ENCODE measurements around the gene TMEM131L. TPM values are rescaled to one million over a fixed set of nuclear protein-coding genes. Genes with fewer than 3 reads are reported as not detected.

The TMEM131L gene
- polyA plus RNA-seq, 3 donors = 11.2 to 58.3 (median 26.0) TPM

DNA sequence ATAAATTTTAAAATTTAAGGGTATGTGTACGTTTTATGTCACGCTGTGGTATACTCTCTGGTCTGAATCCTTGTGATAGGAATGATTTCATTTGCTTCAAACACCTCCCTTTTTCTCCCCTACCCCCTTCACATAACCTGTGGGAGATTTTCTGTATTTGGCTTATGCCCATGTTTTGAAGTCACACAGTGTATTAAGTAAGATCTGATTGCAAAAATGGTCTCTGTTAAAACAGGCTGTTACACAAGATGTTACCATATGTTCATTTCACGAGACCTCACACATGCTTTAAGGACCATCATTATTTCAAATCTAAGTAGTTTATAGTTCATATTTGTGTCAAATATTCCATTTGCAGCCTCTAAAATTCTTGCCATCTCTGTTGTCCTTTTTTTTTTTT, 63.5 kb downstream of the TMEM131L start:
- Histone ChIP-seq H3K4me2 (replicated peaks; ENCODE audit: extremely low read depth, low read length, poor library complexity, severe bottlenecking) (peak overlapping the region; percentile 41), H3K9ac (ENCODE audit: insufficient read depth, low read length, poor library complexity, severe bottlenecking) (no peak overlapping the region), H3K27me3 (ENCODE audit: control insufficient read depth in 2 of 2, insufficient read depth in 2 of 2, low read length in 2 of 2) (no peaks in the 10 kb centered on the region), H3K79me2 (ENCODE audit: insufficient read depth, low read length) (peaks cover 97% of the 10 kb centered on the region), H3K4me1 (ENCODE audit: control insufficient read depth in 1 of 2, insufficient read depth in 2 of 2, low read length in 2 of 2) (peaks cover 62 to 67% of the 10 kb centered on the region in 2 donors), H3K27ac (ENCODE audit: low read depth in 1 of 2, low read length in 2 of 2) (peak overlapping the region in 1 of 2 donors; percentile 78), H3K36me3 (replicated peaks in 1 of 2; ENCODE audit: control insufficient read depth in 1 of 2, insufficient read depth in 2 of 2, low read length in 2 of 2) (peaks cover 0 to 15% of the 10 kb centered on the region in 2 donors), H3K4me3 (replicated peaks in 1 of 3; ENCODE audit: low read depth in 2 of 3, low read length in 3 of 3) (peak overlapping the region in 1 of 3 experiments; percentile 33), H3K9me3 (replicated peaks in 1 of 2; ENCODE audit: control insufficient read depth in 1 of 2, insufficient read depth in 1 of 2, low read length in 2 of 2) (no peaks in the 10 kb centered on the region), H2AFZ (ENCODE audit: insufficient read depth, low read depth, low read length, poor library complexity, severe bottlenecking) (no peak overlapping the region), H4K20me1 (ENCODE audit: insufficient read depth, low read length) (peaks cover 100% of the 10 kb centered on the region)
- no CpG with 5 or more reads among the region's 3 CpGs for WGBS (ENCODE audit: insufficient coverage)
- Mint-ChIP-seq H3K4me1 (peaks cover 72% of the 10 kb centered on the region), H3K36me3 (peaks cover 16 to 28% of the 10 kb centered on the region in 2 donors), H3K27ac (peak overlapping the region; percentile 27 to 86 (median 79)), H3K27me3 (ENCODE audit: low read depth in 3 of 3) (no peaks in the 10 kb centered on the region), H3K4me3 (peak overlapping the region in 1 of 2 donors; percentile 71), H3K9me3 (peaks cover 0 to 3% (median 0%) of the 10 kb centered on the region in 7 donors)
- intact Hi-C loops (cut with micrococcal nuclease) = no loop called here
- TF ChIP-seq, protein P1, sequence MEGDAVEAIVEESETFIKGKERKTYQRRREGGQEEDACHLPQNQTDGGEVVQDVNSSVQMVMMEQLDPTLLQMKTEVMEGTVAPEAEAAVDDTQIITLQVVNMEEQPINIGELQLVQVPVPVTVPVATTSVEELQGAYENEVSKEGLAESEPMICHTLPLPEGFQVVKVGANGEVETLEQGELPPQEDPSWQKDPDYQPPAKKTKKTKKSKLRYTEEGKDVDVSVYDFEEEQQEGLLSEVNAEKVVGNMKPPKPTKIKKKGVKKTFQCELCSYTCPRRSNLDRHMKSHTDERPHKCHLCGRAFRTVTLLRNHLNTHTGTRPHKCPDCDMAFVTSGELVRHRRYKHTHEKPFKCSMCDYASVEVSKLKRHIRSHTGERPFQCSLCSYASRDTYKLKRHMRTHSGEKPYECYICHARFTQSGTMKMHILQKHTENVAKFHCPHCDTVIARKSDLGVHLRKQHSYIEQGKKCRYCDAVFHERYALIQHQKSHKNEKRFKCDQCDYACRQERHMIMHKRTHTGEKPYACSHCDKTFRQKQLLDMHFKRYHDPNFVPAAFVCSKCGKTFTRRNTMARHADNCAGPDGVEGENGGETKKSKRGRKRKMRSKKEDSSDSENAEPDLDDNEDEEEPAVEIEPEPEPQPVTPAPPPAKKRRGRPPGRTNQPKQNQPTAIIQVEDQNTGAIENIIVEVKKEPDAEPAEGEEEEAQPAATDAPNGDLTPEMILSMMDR (IDR thresholded peaks at IDR 0.05) = no peak
- DNase-seq = peak in 2 of 3 donors; percentile 36 to 44

DNA sequence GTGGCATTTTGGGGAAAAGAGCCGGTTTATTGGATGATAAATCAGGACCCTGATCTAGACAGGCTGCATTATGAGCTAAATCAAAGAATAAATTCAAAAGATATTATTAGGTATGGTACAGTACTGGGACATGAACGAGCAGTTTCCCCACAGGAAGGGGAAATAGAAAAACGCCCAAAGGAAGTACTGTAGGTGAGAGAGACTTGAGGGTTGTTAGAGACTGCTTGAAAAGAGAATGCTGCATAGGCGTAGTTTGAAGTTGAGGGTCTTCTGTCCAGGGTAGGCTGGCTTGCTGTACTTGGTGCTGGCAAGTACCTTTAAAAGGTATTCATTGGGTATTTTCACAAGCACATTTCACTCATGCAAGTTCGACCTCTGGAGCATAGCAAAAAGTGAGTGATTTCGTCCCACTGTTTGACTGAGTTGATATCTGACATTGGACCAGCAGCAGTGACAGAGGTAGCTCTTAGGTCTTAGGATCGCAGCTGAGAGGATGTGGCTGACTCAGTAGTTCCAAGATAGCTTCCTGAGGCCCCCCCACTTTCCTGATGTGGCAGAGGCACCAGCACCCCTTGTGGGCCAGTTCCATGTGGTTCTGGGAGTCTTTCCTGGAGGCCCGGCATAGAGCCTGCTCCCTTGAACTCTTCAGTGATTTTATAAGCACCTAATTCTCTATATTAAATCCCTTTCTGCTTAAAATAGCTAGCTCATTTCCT, 64.3 kb downstream of the TMEM131L start:
- Histone ChIP-seq H3K27me3 (ENCODE audit: control insufficient read depth in 2 of 2, insufficient read depth in 2 of 2, low read length in 2 of 2) (no peaks in the 10 kb centered on the region), H4K20me1 (ENCODE audit: insufficient read depth, low read length) (peaks cover 100% of the 10 kb centered on the region), H3K9me3 (replicated peaks in 1 of 2; ENCODE audit: control insufficient read depth in 1 of 2, insufficient read depth in 1 of 2, low read length in 2 of 2) (no peaks in the 10 kb centered on the region), H3K4me1 (ENCODE audit: control insufficient read depth in 1 of 2, insufficient read depth in 2 of 2, low read length in 2 of 2) (peaks cover 54 to 60% of the 10 kb centered on the region in 2 donors), H3K4me3 (replicated peaks in 1 of 3; ENCODE audit: low read depth in 2 of 3, low read length in 3 of 3) (peak overlapping the region in 1 of 3 experiments; percentile 33), H3K79me2 (ENCODE audit: insufficient read depth, low read length) (peaks cover 97% of the 10 kb centered on the region), H3K4me2 (replicated peaks; ENCODE audit: extremely low read depth, low read length, poor library complexity, severe bottlenecking) (peak overlapping the region; percentile 41), H3K27ac (ENCODE audit: low read depth in 1 of 2, low read length in 2 of 2) (peak overlapping the region in 1 of 2 donors; percentile 78), H3K36me3 (replicated peaks in 1 of 2; ENCODE audit: control insufficient read depth in 1 of 2, insufficient read depth in 2 of 2, low read length in 2 of 2) (peaks cover 0 to 18% of the 10 kb centered on the region in 2 donors), H3K9ac (ENCODE audit: insufficient read depth, low read length, poor library complexity, severe bottlenecking) (no peak overlapping the region), H2AFZ (ENCODE audit: insufficient read depth, low read depth, low read length, poor library complexity, severe bottlenecking) (no peak overlapping the region)
- Mint-ChIP-seq H3K36me3 (peaks cover 23 to 33% of the 10 kb centered on the region in 2 donors), H3K27me3 (ENCODE audit: low read depth in 3 of 3) (no peaks in the 10 kb centered on the region), H3K9me3 (peaks cover 0 to 3% (median 0%) of the 10 kb centered on the region in 7 donors), H3K4me3 (peak overlapping the region in 1 of 2 donors; percentile 71), H3K27ac (peak overlapping the region in 6 of 7 donors; percentile 64 to 85 (median 73)), H3K4me1 (peaks cover 71% of the 10 kb centered on the region)
- TF ChIP-seq, protein P1 (IDR thresholded peaks at IDR 0.05) = no peak
- WGBS (ENCODE audit: insufficient coverage) = 6% methylated on average over 3 of the region's 8 CpGs
- intact Hi-C loops (cut with micrococcal nuclease) = no loop called here
- no peak for DNase-seq

All from CD14-positive monocyte (primary cell).